ENCODE measurements around the gene DPP10.

DNA sequence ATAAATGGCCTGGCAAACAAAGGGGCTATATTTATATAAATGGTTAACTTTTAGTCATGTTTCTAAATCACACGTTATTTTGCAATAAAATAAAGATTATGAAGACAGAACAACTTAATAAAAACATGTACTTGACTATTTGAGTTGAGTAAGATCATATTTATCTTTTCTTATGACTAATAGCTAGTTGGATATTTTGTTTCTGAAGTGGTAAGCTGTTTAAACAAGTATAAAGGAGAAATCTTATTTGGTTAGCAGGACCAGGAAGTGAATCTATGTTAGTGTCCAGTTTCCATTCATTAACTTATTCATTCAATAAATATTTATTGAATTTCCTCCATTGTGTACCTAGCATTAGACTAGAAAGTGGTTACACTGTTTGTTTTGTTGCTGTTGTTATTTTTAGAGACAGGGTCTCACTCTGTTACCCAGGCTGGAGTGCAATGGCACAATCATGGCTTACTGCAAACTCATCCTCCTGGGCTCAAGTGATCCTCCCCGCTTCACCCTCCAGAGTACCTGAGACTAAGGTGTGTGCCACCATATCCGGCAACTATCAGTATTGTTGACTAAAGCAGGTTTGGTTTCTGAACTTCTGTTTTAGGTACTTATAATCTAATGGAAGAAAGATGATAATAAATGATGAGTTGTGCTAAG lies 312.6 kb downstream of the DPP10 start:
- TF ChIP-seq, protein P1, sequence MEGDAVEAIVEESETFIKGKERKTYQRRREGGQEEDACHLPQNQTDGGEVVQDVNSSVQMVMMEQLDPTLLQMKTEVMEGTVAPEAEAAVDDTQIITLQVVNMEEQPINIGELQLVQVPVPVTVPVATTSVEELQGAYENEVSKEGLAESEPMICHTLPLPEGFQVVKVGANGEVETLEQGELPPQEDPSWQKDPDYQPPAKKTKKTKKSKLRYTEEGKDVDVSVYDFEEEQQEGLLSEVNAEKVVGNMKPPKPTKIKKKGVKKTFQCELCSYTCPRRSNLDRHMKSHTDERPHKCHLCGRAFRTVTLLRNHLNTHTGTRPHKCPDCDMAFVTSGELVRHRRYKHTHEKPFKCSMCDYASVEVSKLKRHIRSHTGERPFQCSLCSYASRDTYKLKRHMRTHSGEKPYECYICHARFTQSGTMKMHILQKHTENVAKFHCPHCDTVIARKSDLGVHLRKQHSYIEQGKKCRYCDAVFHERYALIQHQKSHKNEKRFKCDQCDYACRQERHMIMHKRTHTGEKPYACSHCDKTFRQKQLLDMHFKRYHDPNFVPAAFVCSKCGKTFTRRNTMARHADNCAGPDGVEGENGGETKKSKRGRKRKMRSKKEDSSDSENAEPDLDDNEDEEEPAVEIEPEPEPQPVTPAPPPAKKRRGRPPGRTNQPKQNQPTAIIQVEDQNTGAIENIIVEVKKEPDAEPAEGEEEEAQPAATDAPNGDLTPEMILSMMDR (IDR thresholded peaks at IDR 0.05; ENCODE audit: low read length), result no peak
- TF ChIP-seq EZH2 (IDR thresholded peaks at IDR 0.05; ENCODE audit: borderline replicate concordance, low read length), result no peak

All from OCI-LY1 (cell line).